H9 (cell line): Measurements from ENCODE around the gene RBMS2. TPM values are rescaled to one million over a fixed set of nuclear protein-coding genes. Genes with fewer than 3 reads are reported as not detected.
"Not testable (repeated sequence)": the region's sequence is repeated elsewhere in the genome, so short reads cannot be mapped to it uniquely, and the experiment has no call there.

Experiments
- DNase-seq: peaks from one replicate; pipeline ENCODE4 v3.0.0-alpha.2; 2017
- H2AFZ ChIP-seq: one replicate; pipeline ENCODE4 v1.6.1; 2013; ENCODE audit warnings: mild to moderate bottlenecking, low read length, control low read depth, moderate library complexity
- H2AK5ac ChIP-seq: 2 replicates; pipeline ENCODE4 v1.6.1; 2013; ENCODE audit warnings: low read length, control low read depth, mixed read lengths; ENCODE audit not compliant: insufficient read length
- H2BK120ac ChIP-seq: one replicate; pipeline ENCODE4 v1.6.1; 2013; ENCODE audit warnings: low read depth, mild to moderate bottlenecking, low read length, control low read depth, inconsistent platforms; ENCODE audit not compliant: poor library complexity, severe bottlenecking
- H2BK12ac ChIP-seq: 2 replicates; pipeline ENCODE4 v1.6.1; 2013; ENCODE audit warnings: low read length, control low read depth, mixed read lengths, low read depth; ENCODE audit not compliant: insufficient read length
- H2BK15ac ChIP-seq: 2 replicates; pipeline ENCODE4 v1.6.1; 2013; ENCODE audit warnings: low read depth, low read length, control low read depth
- H2BK20ac ChIP-seq: one replicate; pipeline ENCODE4 v1.6.1; 2013; ENCODE audit warnings: low read depth, mild to moderate bottlenecking, low read length, control low read depth, inconsistent platforms; ENCODE audit not compliant: poor library complexity, severe bottlenecking
- H2BK5ac ChIP-seq: 2 replicates; pipeline ENCODE4 v1.6.1; 2013; ENCODE audit warnings: low read length, control low read depth, mixed read lengths; ENCODE audit not compliant: insufficient read length
- H3K14ac ChIP-seq: 2 replicates; pipeline ENCODE4 v1.6.1; 2013; ENCODE audit warnings: low read length, control low read depth; ENCODE audit not compliant: insufficient read depth
- H3K18ac ChIP-seq: 2 replicates; pipeline ENCODE4 v1.6.1; 2013; ENCODE audit warnings: low read depth, mild to moderate bottlenecking, mixed read lengths, low read length, control low read depth; ENCODE audit not compliant: insufficient read length
- H3K23ac ChIP-seq: 2 replicates; pipeline ENCODE4 v1.6.1; 2013; ENCODE audit warnings: low read length, control low read depth, mixed read lengths, low read depth; ENCODE audit not compliant: insufficient read length
- H3K23me2 ChIP-seq: 2 replicates; pipeline ENCODE4 v1.6.1; 2013; ENCODE audit warnings: low read depth, mild to moderate bottlenecking, mixed read lengths, low read length, control low read depth; ENCODE audit not compliant: insufficient read length, poor library complexity, severe bottlenecking
- H3K27ac ChIP-seq: 2 replicates; pipeline ENCODE4 v1.5.1; 2013; ENCODE audit warnings: low read length, control low read depth, mixed read lengths, low read depth; ENCODE audit not compliant: insufficient read length
- H3K27me3 ChIP-seq: 2 replicates; pipeline ENCODE4 v1.6.1; 2013; ENCODE audit warnings: low read length, control low read depth, inconsistent platforms; ENCODE audit not compliant: insufficient read depth
- H3K4ac ChIP-seq: 2 replicates; pipeline ENCODE4 v1.6.1; 2013; ENCODE audit warnings: low read depth, mild to moderate bottlenecking, control low read depth, inconsistent platforms, low read length, moderate library complexity
- H3K4me1 ChIP-seq: 2 replicates; pipeline ENCODE4 v1.6.1; 2013; ENCODE audit warnings: low read length, control low read depth, inconsistent platforms; ENCODE audit not compliant: insufficient read depth
- H3K4me2 ChIP-seq: 2 replicates; pipeline ENCODE4 v1.6.1; 2013; ENCODE audit warnings: low read length, control low read depth, mixed read lengths; ENCODE audit not compliant: insufficient read length, insufficient read depth
- H3K56ac ChIP-seq: 2 replicates; pipeline ENCODE4 v1.6.1; 2013; ENCODE audit warnings: low read depth, mild to moderate bottlenecking, mixed read lengths, low read length, control low read depth; ENCODE audit not compliant: insufficient read length
- H3K79me1 ChIP-seq: 2 replicates; pipeline ENCODE4 v1.6.1; 2013; ENCODE audit warnings: low read depth, mild to moderate bottlenecking, moderate library complexity, low read length, control low read depth, inconsistent platforms; ENCODE audit not compliant: insufficient read depth, poor library complexity, severe bottlenecking
- H3K79me2 ChIP-seq: 2 replicates; pipeline ENCODE4 v1.6.1; 2013; ENCODE audit warnings: low read length, control low read depth, inconsistent platforms; ENCODE audit not compliant: insufficient read depth
- H3K9ac ChIP-seq: 2 replicates; pipeline ENCODE4 v1.6.1; 2013; ENCODE audit warnings: low read length, control low read depth, mixed read lengths; ENCODE audit not compliant: insufficient read length; ENCODE audit errors: extremely low read depth
- H3K9me3 ChIP-seq: one replicate; pipeline ENCODE4 v1.6.1; 2013; ENCODE audit warnings: low read depth, low read length, inconsistent platforms; ENCODE audit not compliant: control insufficient read depth
- H3T11ph ChIP-seq: one replicate; pipeline ENCODE4 v1.6.1; 2013; ENCODE audit warnings: mild to moderate bottlenecking, low read length, control low read depth, inconsistent platforms
- H4K20me1 ChIP-seq: one replicate; pipeline ENCODE4 v1.6.1; 2013; ENCODE audit not compliant: control insufficient read depth, insufficient read length, insufficient read depth
- H4K5ac ChIP-seq: 2 replicates; pipeline ENCODE4 v1.6.1; 2013; ENCODE audit warnings: low read depth, mild to moderate bottlenecking, mixed read lengths, low read length, control low read depth; ENCODE audit not compliant: insufficient read length
- H4K8ac ChIP-seq: replicated peaks from 2 replicates; pipeline ENCODE4 v1.6.1; 2013; ENCODE audit warnings: low read length, control low read depth, mixed read lengths, low read depth; ENCODE audit not compliant: insufficient read length
- H4K91ac ChIP-seq: 2 replicates; pipeline ENCODE4 v1.6.1; 2013; ENCODE audit warnings: low read depth, mild to moderate bottlenecking, moderate library complexity, mixed read lengths, low read length, control low read depth; ENCODE audit not compliant: insufficient read length
- H3K27ac Mint-ChIP-seq, 3 experiments: 2 replicates in 2 of 3; 3 replicates in 1 of 3; pipeline ENCODE4 v1.8.0; 2020 to 2021; ENCODE audit warnings: mixed read lengths in 3 of 3, mild to moderate bottlenecking in 1 of 3, moderate library complexity in 1 of 3
- H3K27me3 Mint-ChIP-seq: 2 replicates; pipeline ENCODE4 v1.8.0; 2021; ENCODE audit warnings: low read depth, mild to moderate bottlenecking, moderate library complexity, mixed read lengths
- H3K36me3 Mint-ChIP-seq, 3 experiments: 2 replicates in 2 of 3; 3 replicates in 1 of 3; pipeline ENCODE4 v1.8.0; 2020 to 2021; ENCODE audit warnings: low read depth in 3 of 3, mixed read lengths in 3 of 3; ENCODE audit not compliant: insufficient read depth in 1 of 3
- H3K4me1 Mint-ChIP-seq, 2 experiments: 2 replicates each; pipeline ENCODE4 v1.8.0; 2020; ENCODE audit warnings: mixed read lengths in 2 of 2
- H3K4me3 Mint-ChIP-seq, 2 experiments: 2 replicates in 1 of 2; 3 replicates in 1 of 2; pipeline ENCODE4 v1.8.0; 2020 to 2021; ENCODE audit warnings: mild to moderate bottlenecking in 2 of 2, mixed read lengths in 2 of 2, moderate library complexity in 1 of 2
- H3K9me3 Mint-ChIP-seq, 2 experiments: 2 replicates in 1 of 2; 3 replicates in 1 of 2; pipeline ENCODE4 v1.8.0; 2020; ENCODE audit warnings: mild to moderate bottlenecking in 2 of 2, mixed read lengths in 2 of 2, moderate library complexity in 1 of 2
- CTCF ChIP-seq: fragments of 200-600 bp; sonication (generic); conservative IDR thresholded peaks from 3 replicates; pipeline ENCODE4 v1.8.0; 2021; ENCODE audit warnings: antibody characterized with exemption, mild to moderate bottlenecking
- whole genome bisulfite sequencing: extraction: QIAGEN DNeasy Blood & Tissue Kit; methylation state at CpG from one replicate; pipeline ENCODE4 v1.1.7; 2013; ENCODE audit warnings: missing lambda C conversion rate, low lambda C conversion rate, mixed read lengths; ENCODE audit not compliant: insufficient read length; ENCODE audit errors: extremely low coverage; 5-methylcytosine and 5-hydroxymethylcytosine counted together
- total RNA-seq: library from RNA; stranded (reverse); gene quantifications from 2 replicates; pipeline ENCODE4 v1.2.1, GENCODE V29; 2021

Gene RBMS2
- total RNA-seq, 1 experiment from 2014 or later, result 9.5 TPM

GRCh38 chr12:56490360-56490759 is 31.3 kb upstream of the RBMS2 start:
- peaks cover 28 to 30% of the 10 kb centered on the region in 2 experiments for H3K9me3 Mint-ChIP-seq
- no peak overlapping the region for H3K14ac ChIP-seq

GRCh38 chr12:56493409-56494105 is 28.1 kb upstream of the RBMS2 start:
- not testable (repeated sequence) for H4K8ac ChIP-seq, H3K27ac Mint-ChIP-seq, H3K4me3 Mint-ChIP-seq, H3K4me2 ChIP-seq, H3K18ac ChIP-seq, H3K4ac ChIP-seq, H2BK20ac ChIP-seq, H2BK120ac ChIP-seq, H2AK5ac ChIP-seq, H3K4me1 ChIP-seq, H3K79me1 ChIP-seq, H3K56ac ChIP-seq, H3K23ac ChIP-seq, H4K5ac ChIP-seq, H3K79me2 ChIP-seq, H3K14ac ChIP-seq, H3K36me3 Mint-ChIP-seq, H3K23me2 ChIP-seq, H2AFZ ChIP-seq, H4K20me1 ChIP-seq, H4K91ac ChIP-seq, H3K4me1 Mint-ChIP-seq, H3K9me3 ChIP-seq, H2BK5ac ChIP-seq, H3K27ac ChIP-seq, H3K9ac ChIP-seq, H2BK12ac ChIP-seq, H3T11ph ChIP-seq, H2BK15ac ChIP-seq
- Mint-ChIP-seq H3K9me3 (peaks cover 33 to 36% of the 10 kb centered on the region in 2 experiments), H3K27me3 (peaks cover 60% of the 10 kb centered on the region)
- WGBS, result no CpG with 5 or more reads among the region's 31 CpGs
- peaks cover 18% of the 10 kb centered on the region; the same call in 1 of the 2 replicates for H3K27me3 ChIP-seq
- DNase-seq, result peak; percentile 14

More at GRCh38 chr12:56490360-56490759, 31.3 kb upstream of the RBMS2 start:
- no peak overlapping the region for H2BK15ac ChIP-seq
- H2BK5ac ChIP-seq, result no peak overlapping the region
- no peak overlapping the region for H3K4me2 ChIP-seq
- H3K27ac Mint-ChIP-seq, result no peak overlapping the region
- H2BK20ac ChIP-seq, result no peak overlapping the region
- no peaks in the 10 kb centered on the region for H3K4me1 ChIP-seq
- no peak overlapping the region for H2AK5ac ChIP-seq
- H3K36me3 Mint-ChIP-seq, result peaks cover 5 to 10% (median 8%) of the 10 kb centered on the region in 3 experiments; a peak in 5 of 7 replicates
- peaks cover 22% of the 10 kb centered on the region; the same call in 1 of the 2 replicates for H3K27me3 ChIP-seq
- no peak overlapping the region for H3K56ac ChIP-seq
- no peak overlapping the region for H3K18ac ChIP-seq
- H3K23ac ChIP-seq, result no peak overlapping the region
- H2AFZ ChIP-seq, result no peak overlapping the region
- H3K4me3 Mint-ChIP-seq, result no peak overlapping the region
- H3K23me2 ChIP-seq, result peaks cover 11% of the 10 kb centered on the region
- no peaks in the 10 kb centered on the region for H3K79me1 ChIP-seq
- H3K9me3 ChIP-seq, result no peaks in the 10 kb centered on the region
- H4K91ac ChIP-seq, result no peak overlapping the region
- H3K4ac ChIP-seq, result no peak overlapping the region
- H2BK120ac ChIP-seq, result no peak overlapping the region
- no peak overlapping the region for H3T11ph ChIP-seq
- no peaks in the 10 kb centered on the region for H4K20me1 ChIP-seq
- TF ChIP-seq CTCF, result no peak
- no peak overlapping the region for H2BK12ac ChIP-seq
- no peaks in the 10 kb centered on the region for H3K79me2 ChIP-seq
- no peak overlapping the region for H3K9ac ChIP-seq
- H3K4me1 Mint-ChIP-seq, result peaks cover 11 to 13% of the 10 kb centered on the region in 2 experiments
- H3K27me3 Mint-ChIP-seq, result peaks cover 61% of the 10 kb centered on the region
- no peak overlapping the region for H3K27ac ChIP-seq
- H4K8ac ChIP-seq, result no peak overlapping the region
- H4K5ac ChIP-seq, result no peak overlapping the region
- no peak for DNase-seq
